ENCODE measurements around the gene TCL1B. TPM values are rescaled to one million over a fixed set of nuclear protein-coding genes. Genes with fewer than 3 reads are reported as not detected.

Gene TCL1B, protein sequence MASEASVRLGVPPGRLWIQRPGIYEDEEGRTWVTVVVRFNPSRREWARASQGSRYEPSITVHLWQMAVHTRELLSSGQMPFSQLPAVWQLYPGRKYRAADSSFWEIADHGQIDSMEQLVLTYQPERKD
- total RNA-seq = not detected in 2 replicates

DNA sequence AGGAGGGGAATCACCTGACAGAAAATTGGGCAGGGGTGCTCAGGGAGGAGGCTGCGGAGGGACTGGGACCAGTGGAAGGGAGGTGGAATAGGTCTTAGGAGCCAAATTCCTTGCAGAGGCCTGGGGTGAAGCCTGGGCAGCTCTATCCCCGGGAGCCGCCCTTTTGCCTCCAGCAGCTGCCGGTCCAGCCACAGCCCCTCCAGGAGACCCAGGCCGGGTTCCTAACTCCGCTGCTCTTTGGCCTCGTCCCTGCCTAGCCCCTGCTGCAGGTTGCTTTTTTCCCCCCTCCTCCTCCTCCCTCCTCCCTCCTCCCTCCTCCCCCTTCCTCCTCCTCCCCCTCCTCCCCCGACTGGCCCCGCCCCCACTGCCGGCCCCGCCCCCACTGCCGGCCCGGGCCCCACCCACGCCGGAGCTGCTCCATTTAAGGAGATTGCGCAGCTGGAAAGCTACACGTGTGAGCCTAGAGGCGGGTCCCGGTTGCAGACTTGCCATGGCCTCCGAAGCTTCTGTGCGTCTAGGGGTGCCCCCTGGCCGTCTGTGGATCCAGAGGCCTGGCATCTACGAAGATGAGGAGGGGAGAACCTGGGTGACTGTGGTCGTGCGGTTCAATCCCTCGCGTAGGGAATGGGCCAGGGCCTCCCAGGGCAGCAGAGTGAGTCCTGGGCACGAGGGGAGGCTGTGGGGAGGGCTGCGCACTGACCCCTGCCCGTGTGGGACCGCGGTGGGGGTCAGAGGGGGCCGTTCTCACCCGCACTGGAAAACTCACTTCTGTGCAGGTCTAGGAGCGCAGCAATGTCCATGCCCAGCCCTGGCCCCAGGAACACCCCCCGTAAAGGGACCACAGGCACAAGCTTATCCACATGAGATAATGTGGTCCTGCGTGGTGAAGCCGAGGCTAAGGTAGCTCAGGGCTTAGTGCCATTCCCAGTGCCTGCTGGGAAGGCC, at the start of gene TCL1B:
TSS of gene TCL1B (plus strand) at position 449 of the 945 bp plus-strand sequence. CDS start at position 491, 42 bp downstream.
- Histone ChIP-seq H3K36me3 (ENCODE audit: control insufficient read depth, insufficient read depth, low read length) (no peaks in the 10 kb centered on the region), H3K27me3 (ENCODE audit: control insufficient read depth, insufficient read depth, low read length) (no peaks in the 10 kb centered on the region), H3K4me3 (ENCODE audit: low read depth, low read length) (no peak within 1 kb of the TSS)
- FAIRE-seq (no peak), DNase-seq (ENCODE audit: low read depth) (no peak)
- TF ChIP-seq, protein P1, sequence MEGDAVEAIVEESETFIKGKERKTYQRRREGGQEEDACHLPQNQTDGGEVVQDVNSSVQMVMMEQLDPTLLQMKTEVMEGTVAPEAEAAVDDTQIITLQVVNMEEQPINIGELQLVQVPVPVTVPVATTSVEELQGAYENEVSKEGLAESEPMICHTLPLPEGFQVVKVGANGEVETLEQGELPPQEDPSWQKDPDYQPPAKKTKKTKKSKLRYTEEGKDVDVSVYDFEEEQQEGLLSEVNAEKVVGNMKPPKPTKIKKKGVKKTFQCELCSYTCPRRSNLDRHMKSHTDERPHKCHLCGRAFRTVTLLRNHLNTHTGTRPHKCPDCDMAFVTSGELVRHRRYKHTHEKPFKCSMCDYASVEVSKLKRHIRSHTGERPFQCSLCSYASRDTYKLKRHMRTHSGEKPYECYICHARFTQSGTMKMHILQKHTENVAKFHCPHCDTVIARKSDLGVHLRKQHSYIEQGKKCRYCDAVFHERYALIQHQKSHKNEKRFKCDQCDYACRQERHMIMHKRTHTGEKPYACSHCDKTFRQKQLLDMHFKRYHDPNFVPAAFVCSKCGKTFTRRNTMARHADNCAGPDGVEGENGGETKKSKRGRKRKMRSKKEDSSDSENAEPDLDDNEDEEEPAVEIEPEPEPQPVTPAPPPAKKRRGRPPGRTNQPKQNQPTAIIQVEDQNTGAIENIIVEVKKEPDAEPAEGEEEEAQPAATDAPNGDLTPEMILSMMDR (IDR thresholded peaks at IDR 0.05; ENCODE audit: insufficient read depth, low read length, severe bottlenecking) = no peak

DNA sequence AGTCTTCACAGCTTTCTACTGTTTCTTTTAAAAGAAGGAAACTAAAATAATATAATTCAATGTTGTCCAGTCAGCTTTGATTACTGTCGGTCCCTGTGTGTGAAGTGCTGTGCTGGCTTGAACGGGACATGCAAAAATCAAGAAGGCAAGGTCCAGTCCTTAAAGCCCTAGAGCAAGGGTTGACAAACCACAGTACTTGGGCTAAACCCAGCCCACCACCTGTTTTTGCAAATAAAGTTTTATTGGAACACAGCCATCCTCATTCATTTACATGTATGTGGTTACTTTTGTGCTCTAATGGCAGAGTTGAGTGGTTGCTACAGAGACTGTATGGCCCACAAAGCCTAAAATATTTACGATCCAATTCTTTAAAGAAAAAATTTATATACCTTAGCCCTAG, 41.2 kb upstream of the TCL1B start:
- Histone ChIP-seq H3K4me3 (ENCODE audit: low read depth, low read length) (no peak overlapping the region), H3K36me3 (ENCODE audit: control insufficient read depth, insufficient read depth, low read length) (no peaks in the 10 kb centered on the region), H3K27me3 (ENCODE audit: control insufficient read depth, insufficient read depth, low read length) (no peaks in the 10 kb centered on the region)
- DNase-seq (ENCODE audit: low read depth) = no peak
- TF ChIP-seq, protein P1 (IDR thresholded peaks at IDR 0.05; ENCODE audit: insufficient read depth, low read length, severe bottlenecking) = no peak
- no peak for FAIRE-seq

DNA sequence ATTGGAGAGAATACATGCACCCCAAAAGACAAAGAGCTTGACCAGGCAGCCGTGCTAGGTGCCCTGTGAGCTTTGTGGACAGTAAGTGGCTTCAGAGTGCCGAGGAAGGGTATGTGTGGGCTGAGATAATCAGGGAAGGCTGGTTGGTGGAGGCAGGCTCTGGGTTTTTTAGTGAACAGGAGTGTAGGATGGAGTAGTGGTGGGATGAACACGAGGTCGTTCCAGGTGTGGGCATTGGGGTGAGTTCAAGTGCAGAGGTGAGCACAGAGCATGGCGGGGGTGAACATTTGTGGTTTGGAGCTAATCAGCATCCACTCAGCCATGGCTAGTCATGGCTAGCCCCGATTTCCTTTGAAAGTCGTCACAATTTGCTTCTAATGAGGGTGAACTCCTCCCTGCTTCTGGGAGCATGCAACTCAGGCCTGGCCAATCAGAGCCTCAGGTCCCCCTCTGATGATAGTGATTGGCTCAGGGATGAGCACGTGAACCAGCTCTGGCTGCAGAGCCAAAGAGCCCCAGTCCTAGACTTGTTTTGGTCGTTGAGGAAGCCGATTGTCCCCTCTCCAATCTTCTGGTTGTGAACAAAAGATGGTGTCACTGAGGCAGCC, 40.7 kb upstream of the TCL1B start:
- Histone ChIP-seq H3K27me3 (ENCODE audit: control insufficient read depth, insufficient read depth, low read length) (no peaks in the 10 kb centered on the region), H3K4me3 (ENCODE audit: low read depth, low read length) (no peak overlapping the region), H3K36me3 (ENCODE audit: control insufficient read depth, insufficient read depth, low read length) (no peaks in the 10 kb centered on the region)
- TF ChIP-seq, protein P1 (IDR thresholded peaks at IDR 0.05; ENCODE audit: insufficient read depth, low read length, severe bottlenecking) = no peak
- DNase-seq (ENCODE audit: low read depth) (no peak), FAIRE-seq (no peak)

DNA sequence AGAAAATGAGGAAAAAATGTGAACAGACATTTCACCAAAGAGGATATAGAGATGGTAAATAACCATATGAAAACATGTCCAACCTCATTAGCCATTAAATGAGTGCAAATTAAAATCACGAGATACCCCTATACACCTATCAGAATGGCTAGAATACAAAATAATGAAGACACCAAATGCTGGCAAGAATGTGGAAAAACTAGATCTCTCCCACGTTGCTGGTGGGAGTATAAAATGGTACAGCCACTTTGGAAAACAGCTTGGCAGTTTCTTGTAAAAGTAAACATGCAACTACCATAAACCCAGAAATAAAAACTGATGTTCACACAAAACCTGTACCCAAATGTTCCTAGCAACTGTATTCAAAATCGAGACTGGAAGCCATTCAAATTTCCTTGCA, 38.3 kb upstream of the TCL1B start:
- H3K36me3 ChIP-seq (ENCODE audit: control insufficient read depth, insufficient read depth, low read length) = no peaks in the 10 kb centered on the region
- H3K4me3 ChIP-seq (ENCODE audit: low read depth, low read length) = no peak overlapping the region
- DNase-seq (ENCODE audit: low read depth) = no peak
- FAIRE-seq = no peak
- TF ChIP-seq, protein P1 (IDR thresholded peaks at IDR 0.05; ENCODE audit: insufficient read depth, low read length, severe bottlenecking) = no peak
- H3K27me3 ChIP-seq (ENCODE audit: control insufficient read depth, insufficient read depth, low read length) = no peaks in the 10 kb centered on the region

DNA sequence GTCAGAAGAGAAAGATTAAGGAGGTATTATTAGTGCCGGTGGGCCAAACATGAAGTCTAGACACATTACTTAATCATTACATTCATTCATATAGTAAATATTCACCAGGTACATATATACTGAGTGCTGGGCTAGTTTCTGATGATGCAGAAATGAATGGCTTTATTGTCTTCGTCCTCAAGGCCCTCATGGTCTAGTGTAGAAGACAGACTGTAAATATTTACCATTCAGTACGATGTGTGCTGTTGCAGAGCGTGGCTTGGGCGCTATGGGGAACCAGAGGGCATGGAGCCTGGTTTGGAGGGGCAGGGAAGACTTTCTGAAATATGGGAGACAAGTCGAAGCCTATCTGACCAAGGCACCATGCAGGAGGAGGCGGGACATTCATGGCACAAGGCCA, 37.0 kb upstream of the TCL1B start:
- no peak overlapping the region for H3K4me3 ChIP-seq (ENCODE audit: low read depth, low read length)
- no peaks in the 10 kb centered on the region for H3K27me3 ChIP-seq (ENCODE audit: control insufficient read depth, insufficient read depth, low read length)
- TF ChIP-seq, protein P1 (IDR thresholded peaks at IDR 0.05; ENCODE audit: insufficient read depth, low read length, severe bottlenecking) = no peak
- no peaks in the 10 kb centered on the region for H3K36me3 ChIP-seq (ENCODE audit: control insufficient read depth, insufficient read depth, low read length)
- FAIRE-seq (no peak), DNase-seq (ENCODE audit: low read depth) (no peak)

All from bronchial epithelial cell (primary cell).